Measurements from ENCODE around the gene C4orf50.
"Not testable (repeated sequence)": the region's sequence is repeated elsewhere in the genome, so short reads cannot be mapped to it uniquely, and the experiment has no call there.

C4orf50 gene

GRCh38 chr4:6008766-6009385 is 9.4 kb downstream of the C4orf50 start:
- Histone ChIP-seq H2AFZ (ENCODE audit: low read depth, low read length, severe bottlenecking) (no peak overlapping the region), H3K4me3 (ENCODE audit: insufficient read depth, low read length, poor library complexity, severe bottlenecking) (no peak overlapping the region), H4K20me1 (ENCODE audit: low read depth, low read length) (no peaks in the 10 kb centered on the region), H3K9ac (ENCODE audit: low read length) (no peak overlapping the region), H3K9me2 (replicated peaks; ENCODE audit: insufficient read depth, low read length) (no peaks in the 10 kb centered on the region), H3K27ac (ENCODE audit: low read depth, low read length) (no peak overlapping the region), H3K36me3 (ENCODE audit: low read length) (no peaks in the 10 kb centered on the region), H3K79me2 (ENCODE audit: insufficient read depth, low read length) (no peaks in the 10 kb centered on the region), H3K4me2 (ENCODE audit: low read depth, low read length, poor library complexity, severe bottlenecking) (no peak overlapping the region), H3F3A (ENCODE audit: insufficient read depth) (no peaks in the 10 kb centered on the region), H3K27me3 (ENCODE audit: low read length) (no peaks in the 10 kb centered on the region), H3K9me3 (ENCODE audit: insufficient read depth, low read length) (no peaks in the 10 kb centered on the region)
- TF ChIP-seq EZH2phosphoT487 (conservative IDR thresholded peaks at IDR 0.05; ENCODE audit: low read length) (no peak), CTCF (IDR thresholded peaks at IDR 0.05; ENCODE audit: insufficient read depth, low read length, poor library complexity, severe bottlenecking) (no peak)

- Histone ChIP-seq H3K27me3 (ENCODE audit: low read length) (no peaks in the 10 kb centered on the region), H2AFZ (ENCODE audit: low read depth, low read length, severe bottlenecking) (no peak overlapping the region), H3K9me2 (replicated peaks; ENCODE audit: insufficient read depth, low read length) (no peaks in the 10 kb centered on the region), H3K4me3 (ENCODE audit: insufficient read depth, low read length, poor library complexity, severe bottlenecking) (no peak overlapping the region), H3K36me3 (ENCODE audit: low read length) (no peaks in the 10 kb centered on the region), H3K9me3 (ENCODE audit: insufficient read depth, low read length) (no peaks in the 10 kb centered on the region), H3K27ac (ENCODE audit: low read depth, low read length) (no peak overlapping the region), H3K79me2 (ENCODE audit: insufficient read depth, low read length) (no peaks in the 10 kb centered on the region), H4K20me1 (ENCODE audit: low read depth, low read length) (no peaks in the 10 kb centered on the region), H3F3A (ENCODE audit: insufficient read depth) (no peaks in the 10 kb centered on the region), H3K4me2 (ENCODE audit: low read depth, low read length, poor library complexity, severe bottlenecking) (no peak overlapping the region), H3K9ac (ENCODE audit: low read length) (no peak overlapping the region)
- TF ChIP-seq EZH2phosphoT487 (conservative IDR thresholded peaks at IDR 0.05; ENCODE audit: low read length) (no peak), CTCF (IDR thresholded peaks at IDR 0.05; ENCODE audit: insufficient read depth, low read length, poor library complexity, severe bottlenecking) (no peak)
Measured at GRCh38 chr4:6008092-6008551, 10.1 kb downstream of the C4orf50 start.

GRCh38 chr4:6005175-6005574 is 13.1 kb downstream of the C4orf50 start:
- Histone ChIP-seq H4K20me1 (ENCODE audit: low read depth, low read length) (no peaks in the 10 kb centered on the region), H3K27ac (ENCODE audit: low read depth, low read length) (no peak overlapping the region)
- TF ChIP-seq EZH2phosphoT487 (conservative IDR thresholded peaks at IDR 0.05; ENCODE audit: low read length), result no peak
- no peak for TF ChIP-seq CTCF (IDR thresholded peaks at IDR 0.05; ENCODE audit: insufficient read depth, low read length, poor library complexity, severe bottlenecking)

DNA sequence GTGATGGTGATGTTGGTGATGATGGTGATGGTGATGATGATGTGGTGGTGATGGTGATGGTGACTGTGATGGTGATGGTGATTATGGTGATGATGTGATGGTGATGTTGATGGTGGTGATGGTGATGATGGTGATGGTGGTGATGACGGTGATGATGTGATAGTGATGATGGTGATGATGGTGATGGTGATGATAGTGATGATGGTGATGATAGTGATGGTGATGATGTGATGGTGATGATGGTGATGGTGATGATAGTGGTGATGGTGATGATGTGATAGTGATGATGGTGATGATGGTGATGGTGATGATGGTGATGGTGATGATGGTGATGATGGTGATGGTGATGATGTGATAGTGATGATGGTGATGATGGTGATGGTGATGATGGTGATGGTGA is 14.7 kb downstream of the C4orf50 start:
- not testable (repeated sequence) for H3K9ac ChIP-seq (ENCODE audit: low read length); H3K27ac ChIP-seq (ENCODE audit: low read depth, low read length); H4K20me1 ChIP-seq (ENCODE audit: low read depth, low read length); H3K4me3 ChIP-seq (ENCODE audit: insufficient read depth, low read length, poor library complexity, severe bottlenecking); H3K27me3 ChIP-seq (ENCODE audit: low read length); H3K9me2 ChIP-seq (replicated peaks; ENCODE audit: insufficient read depth, low read length); H3K36me3 ChIP-seq (ENCODE audit: low read length); H3K4me2 ChIP-seq (ENCODE audit: low read depth, low read length, poor library complexity, severe bottlenecking); H3F3A ChIP-seq (ENCODE audit: insufficient read depth); H3K9me3 ChIP-seq (ENCODE audit: insufficient read depth, low read length); H3K79me2 ChIP-seq (ENCODE audit: insufficient read depth, low read length); H2AFZ ChIP-seq (ENCODE audit: low read depth, low read length, severe bottlenecking)

More at GRCh38 chr4:6005175-6005574, 13.1 kb downstream of the C4orf50 start:
- no peak overlapping the region for H3K4me2 ChIP-seq (ENCODE audit: low read depth, low read length, poor library complexity, severe bottlenecking)
- H3K9ac ChIP-seq (ENCODE audit: low read length), result no peak overlapping the region
- no peaks in the 10 kb centered on the region for H3F3A ChIP-seq (ENCODE audit: insufficient read depth)
- no peak overlapping the region for H2AFZ ChIP-seq (ENCODE audit: low read depth, low read length, severe bottlenecking)
- H3K36me3 ChIP-seq (ENCODE audit: low read length), result no peaks in the 10 kb centered on the region
- H3K27me3 ChIP-seq (ENCODE audit: low read length), result no peaks in the 10 kb centered on the region
- no peak overlapping the region for H3K4me3 ChIP-seq (ENCODE audit: insufficient read depth, low read length, poor library complexity, severe bottlenecking)
- no peaks in the 10 kb centered on the region for H3K9me3 ChIP-seq (ENCODE audit: insufficient read depth, low read length)
- H3K9me2 ChIP-seq (replicated peaks; ENCODE audit: insufficient read depth, low read length), result no peaks in the 10 kb centered on the region
- H3K79me2 ChIP-seq (ENCODE audit: insufficient read depth, low read length), result no peaks in the 10 kb centered on the region

Measured in SU-DHL-6 (cell line).